DND-41 (cell line): Measurements from ENCODE around the gene BACH2.

Experiments
- ATAC-seq: fragments of 200-7000 bp; cut with Tn5 transposase; 3 replicates; pipeline ENCODE4 v1.9.1; 2021; ENCODE audit warnings: low read depth; ENCODE audit not compliant: insufficient read depth
- DNase-seq: peaks from one replicate; pipeline ENCODE4 v3.0.0-alpha.2; 2020
- H2AFZ ChIP-seq: 2 replicates; pipeline ENCODE4 v1.6.0; 2012; ENCODE audit warnings: low read depth, low read length
- H3K27ac ChIP-seq: 2 replicates; pipeline ENCODE4 v1.5.1; 2012; ENCODE audit warnings: low read length, inconsistent platforms
- H3K27me3 ChIP-seq: fragments of 200-600 bp; sonication (generic); 2 replicates; pipeline ENCODE4 v1.6.0; 2012; ENCODE audit warnings: low read length, mild to moderate bottlenecking, inconsistent platforms; ENCODE audit not compliant: insufficient read depth, poor library complexity
- H3K36me3 ChIP-seq: 2 replicates; pipeline ENCODE4 v1.5.1; 2012; ENCODE audit warnings: low read length, inconsistent platforms; ENCODE audit not compliant: insufficient read depth
- H3K4me1 ChIP-seq: 2 replicates; pipeline ENCODE4 v1.5.1; 2012; ENCODE audit warnings: mild to moderate bottlenecking, low read length; ENCODE audit not compliant: insufficient read depth
- H3K4me2 ChIP-seq: 2 replicates; pipeline ENCODE4 v1.6.0; 2012; ENCODE audit warnings: mild to moderate bottlenecking, moderate library complexity, low read length, inconsistent platforms; ENCODE audit not compliant: insufficient read depth
- H3K4me3 ChIP-seq, 2 experiments: fragments of 200-600 bp in 1 of 2; shearing (Covaris generic) in 1 of 2; 2 replicates each; pipeline ENCODE4 v1.5.1; 2012 to 2016; ENCODE audit warnings: inconsistent platforms in 2 of 2, low read length in 2 of 2, mild to moderate bottlenecking in 2 of 2, low read depth in 1 of 2, moderate library complexity in 1 of 2
- H3K79me2 ChIP-seq: 2 replicates; pipeline ENCODE4 v1.6.0; 2012; ENCODE audit warnings: low read length, inconsistent platforms; ENCODE audit not compliant: insufficient read depth
- H3K9ac ChIP-seq: 2 replicates; pipeline ENCODE4 v1.6.0; 2012; ENCODE audit warnings: low read depth, mild to moderate bottlenecking, inconsistent platforms, low read length, moderate library complexity
- H3K9me3 ChIP-seq: 2 replicates; pipeline ENCODE4 v1.5.1; 2012; ENCODE audit warnings: low read length, moderate library complexity, mild to moderate bottlenecking, inconsistent platforms; ENCODE audit not compliant: insufficient read depth, severe bottlenecking
- H4K20me1 ChIP-seq: 2 replicates; pipeline ENCODE4 v1.6.0; 2012; ENCODE audit warnings: low read length; ENCODE audit not compliant: insufficient read depth
- CTCF ChIP-seq: IDR thresholded peaks from 2 replicates; pipeline ENCODE4 v1.5.1; 2012; ENCODE audit warnings: borderline replicate concordance, low read length, moderate library complexity, mild to moderate bottlenecking; ENCODE audit not compliant: poor library complexity, severe bottlenecking; ENCODE audit errors: extremely low read depth
- EZH2 ChIP-seq: IDR thresholded peaks from 3 replicates; pipeline ENCODE4 v1.6.1; 2012; ENCODE audit warnings: borderline replicate concordance, low read depth, mild to moderate bottlenecking, moderate library complexity, low read length, inconsistent platforms; ENCODE audit not compliant: severe bottlenecking

The BACH2 gene

GRCh38 chr6:89959883-89960282 lies 336.8 kb downstream of the BACH2 start:
- H3K36me3 ChIP-seq = no peaks in the 10 kb centered on the region

DNA sequence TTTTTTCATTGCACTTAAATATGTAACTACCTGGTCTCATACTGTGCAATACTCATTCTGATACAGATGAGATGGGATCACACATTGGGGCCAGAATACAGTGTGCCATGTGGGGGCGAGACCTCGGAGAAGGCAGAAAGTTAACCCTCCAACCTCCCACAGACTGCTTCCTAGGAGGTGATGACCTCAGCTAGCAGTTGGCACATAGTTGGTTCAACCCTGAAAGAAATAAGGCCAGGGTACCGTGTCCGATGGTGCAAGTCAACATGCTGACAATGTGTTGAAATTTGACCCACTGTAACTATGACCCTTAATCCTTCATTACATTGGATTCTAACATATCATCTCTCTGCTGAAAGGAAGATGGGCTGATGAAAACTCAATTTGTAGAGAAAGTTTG lies 340.5 kb downstream of the BACH2 start:
- Histone ChIP-seq H3K9ac (no peak overlapping the region), H3K4me2 (no peak overlapping the region), H3K27me3 (no peaks in the 10 kb centered on the region), H3K4me1 (peaks cover 32% of the 10 kb centered on the region), H2AFZ (no peak overlapping the region), H3K79me2 (no peaks in the 10 kb centered on the region), H3K36me3 (no peaks in the 10 kb centered on the region), H3K4me3 (no peak overlapping the region), H3K27ac (no peak overlapping the region), H3K9me3 (no peaks in the 10 kb centered on the region), H4K20me1 (no peaks in the 10 kb centered on the region)
- DNase-seq (no peak), ATAC-seq (no peak)
- TF ChIP-seq CTCF = no peak

More at GRCh38 chr6:89959883-89960282, 336.8 kb downstream of the BACH2 start:
- ATAC-seq = no peak
- Histone ChIP-seq H2AFZ (no peak overlapping the region), H3K27ac (no peak overlapping the region), H3K9me3 (no peaks in the 10 kb centered on the region), H3K4me1 (no peaks in the 10 kb centered on the region; the same call in 1 of the 2 replicates), H3K79me2 (no peaks in the 10 kb centered on the region), H3K4me3 (no peak overlapping the region), H3K9ac (no peak overlapping the region), H3K4me2 (no peak overlapping the region), H4K20me1 (no peaks in the 10 kb centered on the region), H3K27me3 (no peaks in the 10 kb centered on the region)
- TF ChIP-seq EZH2 (no peak), CTCF (no peak)
- DNase-seq = no peak

- Histone ChIP-seq H3K36me3 (peaks cover 3% of the 10 kb centered on the region; the same call in 1 of the 2 replicates), H3K9me3 (no peaks in the 10 kb centered on the region), H3K4me2 (no peak overlapping the region), H2AFZ (no peak overlapping the region), H3K4me3 (no peak overlapping the region), H3K79me2 (no peaks in the 10 kb centered on the region), H4K20me1 (no peaks in the 10 kb centered on the region), H3K27me3 (no peaks in the 10 kb centered on the region), H3K27ac (no peak overlapping the region), H3K4me1 (peaks cover 32% of the 10 kb centered on the region), H3K9ac (no peak overlapping the region)
- DNase-seq (no peak), ATAC-seq (no peak)
- TF ChIP-seq CTCF (no peak), EZH2 (no peak)
Measured at GRCh38 chr6:89955364-89955763, 341.3 kb downstream of the BACH2 start.

- Histone ChIP-seq H2AFZ (no peak overlapping the region), H3K9me3 (no peaks in the 10 kb centered on the region), H3K79me2 (no peaks in the 10 kb centered on the region), H4K20me1 (no peaks in the 10 kb centered on the region), H3K27me3 (no peaks in the 10 kb centered on the region), H3K4me1 (peaks cover 32% of the 10 kb centered on the region), H3K4me2 (no peak overlapping the region), H3K36me3 (peaks cover 9% of the 10 kb centered on the region), H3K4me3 (no peak overlapping the region), H3K27ac (no peak overlapping the region), H3K9ac (no peak overlapping the region)
- TF ChIP-seq EZH2 (no peak), CTCF (no peak)
- DNase-seq (no peak), ATAC-seq (no peak)
Measured at GRCh38 chr6:89954721-89955148, 341.9 kb downstream of the BACH2 start.
